Neural crest cell (in vitro differentiated cells): ENCODE measurements around the gene FSIP1. TPM values are rescaled to one million over a fixed set of nuclear protein-coding genes. Genes with fewer than 3 reads are reported as not detected.

ENCODE experiments used
- DNase-seq: peaks from one replicate; pipeline ENCODE4 v3.0.0; 2021; ENCODE audit warnings: low read depth, mixed read lengths, low spot score
- H3K27ac Mint-ChIP-seq: one replicate; pipeline ENCODE4 v1.8.0; 2021; ENCODE audit warnings: mild to moderate bottlenecking, mixed read lengths; ENCODE audit not compliant: unreplicated experiment
- H3K27me3 Mint-ChIP-seq: 2 replicates; pipeline ENCODE4 v1.8.0; 2021; ENCODE audit warnings: low read depth, mild to moderate bottlenecking, mixed read lengths
- H3K36me3 Mint-ChIP-seq: 2 replicates; pipeline ENCODE4 v1.8.0; 2021; ENCODE audit warnings: low read depth, mild to moderate bottlenecking, mixed read lengths
- H3K4me1 Mint-ChIP-seq: 2 replicates; pipeline ENCODE4 v1.8.0; 2021; ENCODE audit warnings: mixed read lengths
- H3K4me3 Mint-ChIP-seq: one replicate; pipeline ENCODE4 v1.8.0; 2021; ENCODE audit warnings: mild to moderate bottlenecking, mixed read lengths
- H3K9me3 Mint-ChIP-seq: 2 replicates; pipeline ENCODE4 v1.8.0; 2021; ENCODE audit warnings: mixed read lengths
- CTCF ChIP-seq: fragments of 200-600 bp; sonication (generic); conservative IDR thresholded peaks from 2 replicates; pipeline ENCODE4 v1.5.0; 2021; ENCODE audit warnings: antibody characterized with exemption, mild to moderate bottlenecking
- total RNA-seq: library from RNA; stranded (reverse); gene quantifications from 2 replicates; pipeline ENCODE4 v1.2.1, GENCODE V29; 2021

Gene FSIP1
- total RNA-seq, 1 donor from 2014 or later: 8.1 TPM

- TF ChIP-seq CTCF: no peak
- Mint-ChIP-seq H3K27ac (no peak overlapping the region), H3K36me3 (peaks cover 15% of the 10 kb centered on the region), H3K4me1 (peaks cover 11% of the 10 kb centered on the region), H3K4me3 (no peak overlapping the region), H3K9me3 (no peaks in the 10 kb centered on the region), H3K27me3 (no peaks in the 10 kb centered on the region)
- DNase-seq: no peak
These were observed 191.3 kb downstream of the FSIP1 start for GRCh38 chr15:39591141-39591895.

GRCh38 chr15:39589815-39590644, 192.6 kb downstream of the FSIP1 start:
- Mint-ChIP-seq H3K36me3 (peaks cover 12% of the 10 kb centered on the region), H3K27ac (no peak overlapping the region)

GRCh38 chr15:39589193-39589814, 193.3 kb downstream of the FSIP1 start:
- TF ChIP-seq CTCF: no peak
- peaks cover 12% of the 10 kb centered on the region for H3K36me3 Mint-ChIP-seq
- DNase-seq: no peak

More at GRCh38 chr15:39589815-39590644, 192.6 kb downstream of the FSIP1 start:
- Mint-ChIP-seq H3K9me3 (no peaks in the 10 kb centered on the region), H3K4me1 (peaks cover 5% of the 10 kb centered on the region), H3K27me3 (no peaks in the 10 kb centered on the region), H3K4me3 (no peak overlapping the region)
- no peak for TF ChIP-seq CTCF
- no peak for DNase-seq

GRCh38 chr15:39588531-39589192, 194.0 kb downstream of the FSIP1 start:
- H3K36me3 Mint-ChIP-seq: peaks cover 15% of the 10 kb centered on the region
- H3K4me3 Mint-ChIP-seq: no peak overlapping the region
- no peak for DNase-seq
- no peaks in the 10 kb centered on the region for H3K9me3 Mint-ChIP-seq
- H3K27me3 Mint-ChIP-seq: no peaks in the 10 kb centered on the region
- TF ChIP-seq CTCF: no peak
- H3K27ac Mint-ChIP-seq: no peak overlapping the region
- peaks cover 5% of the 10 kb centered on the region for H3K4me1 Mint-ChIP-seq

More at GRCh38 chr15:39589193-39589814, 193.3 kb downstream of the FSIP1 start:
- Mint-ChIP-seq H3K4me3 (no peak overlapping the region), H3K27ac (no peak overlapping the region), H3K4me1 (peaks cover 5% of the 10 kb centered on the region), H3K9me3 (no peaks in the 10 kb centered on the region), H3K27me3 (no peaks in the 10 kb centered on the region)
